Gastroesophageal sphincter (tissue), 4 donors: ENCODE results near the gene NUMA1. TPM values are rescaled to one million over a fixed set of nuclear protein-coding genes. Genes with fewer than 3 reads are reported as not detected.

Source experiments
- ATAC-seq: fragments of 150-250 bp; one replicate; pipeline ENCODE4 v1.9.1; 2016; ENCODE audit warnings: mild to moderate bottlenecking, moderate library complexity
- H3K27ac ChIP-seq, 4 donors: fragments of 200-600 bp; sonication (generic) in 3 of 4; 1 replicate in 3 of 4; 2 replicates in 1 of 4; pipeline ENCODE4 v1.5.1; 2016 to 2019
- H3K27me3 ChIP-seq: fragments of 200-600 bp; sonication (generic); one replicate; pipeline ENCODE4 v1.5.1; 2019
- H3K36me3 ChIP-seq, 2 donors: fragments of 200-600 bp; sonication (generic); one replicate each; pipeline ENCODE4 v1.5.1; 2019; ENCODE audit warnings: control low read depth in 1 of 2
- H3K4me1 ChIP-seq, 3 donors: fragments of 200-600 bp; sonication (generic); 1 replicate in 2 of 3; 2 replicates in 1 of 3; pipeline ENCODE4 v1.5.1; 2016 to 2019; ENCODE audit warnings: control low read depth in 2 of 3
- H3K4me3 ChIP-seq, 2 donors: fragments of 200-600 bp; sonication (generic); one replicate each; pipeline ENCODE4 v1.5.1; 2019; ENCODE audit warnings: mild to moderate bottlenecking in 1 of 2, moderate library complexity in 1 of 2
- H3K9me3 ChIP-seq, 3 donors: fragments of 200-600 bp; sonication (generic); one replicate each; pipeline ENCODE4 v1.5.1; 2017 to 2019; ENCODE audit warnings: control low read depth in 2 of 3
- EP300 ChIP-seq: sonication (generic); formaldehyde crosslinking; IDR thresholded peaks from one replicate; pipeline ENCODE4 v1.6.1; 2017; ENCODE audit warnings: antibody characterized with exemption, mild to moderate bottlenecking
- POLR2A ChIP-seq, 2 donors: fragments of 450-650 bp; IDR thresholded peaks; one replicate each; pipeline ENCODE4 v1.6.1; 2017; ENCODE audit warnings: antibody characterized with exemption in 2 of 2, mild to moderate bottlenecking in 2 of 2, moderate library complexity in 1 of 2
- POLR2AphosphoS5 ChIP-seq: sonication (generic); formaldehyde crosslinking; IDR thresholded peaks from one replicate; pipeline ENCODE4 v1.6.1; 2017; ENCODE audit warnings: antibody characterized with exemption
- WGBS, 2 donors: methylation state at CpG; one replicate each; pipeline ENCODE4 v1.1.5; 2018; ENCODE audit warnings: low coverage in 1 of 2; 5-methylcytosine and 5-hydroxymethylcytosine counted together
- total RNA-seq, 4 donors: library from RNA; depleted of rRNA; stranded (reverse); fragments of >200 nt; gene quantifications; one replicate each; pipeline ENCODE4 v1.1.0, GENCODE V29; 2016
- TF ChIP-seq, protein P1 (sequence below), 4 experiments: fragments of 200-600 bp in 2 of 4; fragments of 450-650 bp in 2 of 4; sonication (generic) in 1 of 4; IDR thresholded peaks; one replicate each; pipeline ENCODE4 v1.5.1; 2017 to 2019; ENCODE audit warnings: antibody characterized with exemption in 4 of 4, mild to moderate bottlenecking in 2 of 4, moderate library complexity in 2 of 4

The NUMA1 gene
- total RNA-seq, 4 donors from 2014 or later = 235 to 370 (median 290) TPM

DNA sequence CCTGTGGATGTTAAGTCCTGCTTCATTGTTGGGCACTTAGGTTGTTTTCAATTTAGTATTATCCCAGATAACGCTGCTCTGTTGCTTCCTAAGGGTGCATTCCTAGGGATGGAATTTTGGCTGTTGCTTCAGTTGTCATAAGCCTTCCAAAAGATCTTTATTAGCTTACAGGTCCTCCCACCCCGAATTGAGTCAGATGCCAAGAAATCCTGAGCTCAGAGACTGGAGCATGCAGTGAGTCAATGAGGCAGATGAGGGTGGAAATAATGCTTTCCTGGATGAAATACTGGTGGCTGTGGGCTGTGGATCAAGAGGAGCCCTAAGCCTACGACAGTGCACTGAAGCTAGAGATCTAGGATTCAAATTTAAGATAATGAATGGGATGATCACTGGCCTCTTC is 92.3 kb downstream of the NUMA1 start:
- Histone ChIP-seq H3K27me3 (no peaks in the 10 kb centered on the region), H3K9me3 (no peaks in the 10 kb centered on the region), H3K36me3 (peaks cover 3 to 39% of the 10 kb centered on the region in 2 donors), H3K27ac (peak overlapping the region; percentile 53 to 75 (median 67)), H3K4me3 (no peak overlapping the region), H3K4me1 (peaks cover 15 to 26% (median 17%) of the 10 kb centered on the region in 3 donors)
- TF ChIP-seq POLR2A (IDR thresholded peaks at IDR 0.05) (no peak), EP300 (no peak), POLR2AphosphoS5 (peak; percentile 66)
- TF ChIP-seq, protein P1, sequence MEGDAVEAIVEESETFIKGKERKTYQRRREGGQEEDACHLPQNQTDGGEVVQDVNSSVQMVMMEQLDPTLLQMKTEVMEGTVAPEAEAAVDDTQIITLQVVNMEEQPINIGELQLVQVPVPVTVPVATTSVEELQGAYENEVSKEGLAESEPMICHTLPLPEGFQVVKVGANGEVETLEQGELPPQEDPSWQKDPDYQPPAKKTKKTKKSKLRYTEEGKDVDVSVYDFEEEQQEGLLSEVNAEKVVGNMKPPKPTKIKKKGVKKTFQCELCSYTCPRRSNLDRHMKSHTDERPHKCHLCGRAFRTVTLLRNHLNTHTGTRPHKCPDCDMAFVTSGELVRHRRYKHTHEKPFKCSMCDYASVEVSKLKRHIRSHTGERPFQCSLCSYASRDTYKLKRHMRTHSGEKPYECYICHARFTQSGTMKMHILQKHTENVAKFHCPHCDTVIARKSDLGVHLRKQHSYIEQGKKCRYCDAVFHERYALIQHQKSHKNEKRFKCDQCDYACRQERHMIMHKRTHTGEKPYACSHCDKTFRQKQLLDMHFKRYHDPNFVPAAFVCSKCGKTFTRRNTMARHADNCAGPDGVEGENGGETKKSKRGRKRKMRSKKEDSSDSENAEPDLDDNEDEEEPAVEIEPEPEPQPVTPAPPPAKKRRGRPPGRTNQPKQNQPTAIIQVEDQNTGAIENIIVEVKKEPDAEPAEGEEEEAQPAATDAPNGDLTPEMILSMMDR (IDR thresholded peaks at IDR 0.05) = no peak
- 14 to 27% methylated on average over 3 of the region's 3 CpGs for WGBS, 2 donors
- ATAC-seq = peak; percentile 80

DNA sequence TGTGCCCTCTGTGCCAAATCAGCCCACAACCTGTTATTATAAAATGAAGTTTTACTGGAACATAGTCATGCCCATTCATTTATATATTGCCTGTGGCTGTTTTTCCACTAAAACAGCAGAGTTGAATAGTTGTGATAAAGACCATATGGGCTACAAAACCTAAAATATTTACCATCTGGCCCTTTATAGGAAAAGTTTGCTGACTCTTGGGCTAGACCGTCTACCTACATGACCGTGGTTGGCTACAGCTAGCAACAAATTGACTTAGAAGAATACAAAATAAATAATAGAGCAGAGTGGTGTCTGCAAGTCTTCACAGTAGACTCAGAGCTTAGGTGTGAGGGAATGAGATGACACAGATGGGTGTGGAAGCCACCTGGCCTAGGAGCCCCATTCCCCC is 92.8 kb downstream of the NUMA1 start:
- peaks cover 15 to 26% (median 17%) of the 10 kb centered on the region in 3 donors for H3K4me1 ChIP-seq
- H3K27ac ChIP-seq = peak overlapping the region; percentile 53 to 75 (median 67)

DNA sequence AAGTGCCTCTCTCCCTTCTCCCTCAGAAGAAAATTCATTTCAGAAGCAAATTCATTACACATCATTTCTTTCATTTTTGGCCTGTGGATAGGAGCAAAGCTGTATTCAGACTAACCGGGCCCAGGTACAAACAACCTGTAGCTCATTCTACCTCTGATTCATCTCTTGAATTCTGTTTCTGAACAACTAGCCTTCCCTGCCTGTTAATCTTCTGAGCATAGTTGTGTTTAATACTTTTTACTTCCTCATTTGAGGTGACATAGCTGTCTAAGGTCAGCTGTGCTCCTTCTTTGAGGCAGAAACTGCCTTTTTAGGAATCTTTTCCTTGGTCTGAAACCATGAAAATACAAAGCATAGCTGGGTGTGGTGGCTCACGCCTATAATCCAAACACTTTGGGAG is 94.2 kb downstream of the NUMA1 start:
- ATAC-seq = no peak
- H3K27ac ChIP-seq = peak overlapping the region in 1 of 4 donors; percentile 6
- TF ChIP-seq POLR2AphosphoS5 (no peak), EP300 (no peak), POLR2A (IDR thresholded peaks at IDR 0.05) (no peak)
- TF ChIP-seq, protein P1 (IDR thresholded peaks at IDR 0.05) = no peak
- H3K4me3 ChIP-seq = no peak overlapping the region
- H3K4me1 ChIP-seq = peaks cover 15 to 26% (median 17%) of the 10 kb centered on the region in 3 donors
- H3K36me3 ChIP-seq = peaks cover 3 to 30% of the 10 kb centered on the region in 2 donors
- WGBS, 2 donors = 65% methylated on average over 2 of the region's 2 CpGs; no CpG with 5 or more reads in 1 of the 2 donors
- H3K9me3 ChIP-seq = no peaks in the 10 kb centered on the region
- H3K27me3 ChIP-seq = no peaks in the 10 kb centered on the region

More for the DNA sequence above, 92.8 kb downstream of the NUMA1 start:
- H3K27me3 ChIP-seq = no peaks in the 10 kb centered on the region
- H3K4me3 ChIP-seq = no peak overlapping the region
- TF ChIP-seq, protein P1 (IDR thresholded peaks at IDR 0.05) = no peak
- TF ChIP-seq POLR2A (IDR thresholded peaks at IDR 0.05) = no peak
- TF ChIP-seq EP300 = no peak
- TF ChIP-seq POLR2AphosphoS5 = no peak
- 17 to 28% methylated on average over 2 of the region's 2 CpGs for WGBS, 2 donors
- no peaks in the 10 kb centered on the region for H3K9me3 ChIP-seq
- peak; percentile 11 for ATAC-seq
- peaks cover 3 to 40% of the 10 kb centered on the region in 2 donors for H3K36me3 ChIP-seq

DNA sequence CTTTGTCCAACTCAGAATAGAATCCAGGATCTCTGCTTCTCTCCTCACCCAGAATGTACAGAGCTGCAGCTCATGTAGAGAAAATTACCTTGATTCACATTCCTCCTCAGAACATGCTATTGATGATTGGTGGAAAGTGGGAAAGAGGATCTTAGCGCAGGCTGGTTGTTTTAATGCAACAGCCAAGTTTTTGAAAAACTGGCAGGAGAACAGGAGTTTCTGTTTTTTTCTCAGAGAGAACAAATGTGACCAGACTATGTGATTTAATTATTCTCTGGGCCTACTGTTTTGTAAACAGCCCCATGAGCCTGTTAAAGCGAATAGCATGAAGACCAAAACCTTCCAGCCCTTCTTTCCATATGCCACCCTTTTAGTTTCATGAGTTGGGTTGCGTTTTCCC is 100.7 kb downstream of the NUMA1 start:
- peaks cover 0 to 23% of the 10 kb centered on the region in 2 donors for H3K36me3 ChIP-seq
- 69 to 71% methylated on average over 3 of the region's 3 CpGs for WGBS, 2 donors
- peak overlapping the region in 2 of 4 donors; percentile 5 to 51 for H3K27ac ChIP-seq
- no peaks in the 10 kb centered on the region for H3K9me3 ChIP-seq
- no peaks in the 10 kb centered on the region for H3K27me3 ChIP-seq
- TF ChIP-seq, protein P1 (IDR thresholded peaks at IDR 0.05) = no peak
- TF ChIP-seq POLR2AphosphoS5 (no peak), POLR2A (IDR thresholded peaks at IDR 0.05) (no peak), EP300 (no peak)
- no peak for ATAC-seq
- H3K4me3 ChIP-seq = no peak overlapping the region
- peaks cover 0 to 24% (median 3%) of the 10 kb centered on the region in 3 donors for H3K4me1 ChIP-seq

DNA sequence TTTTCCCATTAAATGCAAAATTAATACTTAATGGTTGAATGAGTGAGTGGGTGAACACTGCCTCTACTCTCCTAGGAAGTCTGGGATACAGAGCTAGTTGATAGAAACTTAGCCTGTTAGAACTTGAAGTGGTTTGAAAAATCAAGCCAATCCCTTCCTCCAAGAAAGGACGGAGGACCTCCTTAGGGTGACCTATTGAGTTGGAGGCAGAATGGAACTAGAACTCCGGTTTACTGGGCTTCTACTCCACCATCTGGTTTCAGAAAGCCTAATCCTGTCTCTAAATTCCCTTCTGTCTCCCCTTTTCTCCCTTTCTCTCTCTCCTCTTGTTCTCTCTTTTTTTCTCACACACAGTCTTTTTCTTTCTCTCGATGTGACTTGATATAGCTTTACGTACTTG is 101.2 kb downstream of the NUMA1 start:
- 86 to 95% methylated on average over 3 to 4 of the region's 4 CpGs for whole genome bisulfite sequencing, 2 donors
- TF ChIP-seq POLR2AphosphoS5 (no peak), POLR2A (IDR thresholded peaks at IDR 0.05) (no peak), EP300 (no peak)
- TF ChIP-seq, protein P1 (IDR thresholded peaks at IDR 0.05) = no peak
- H3K4me3 ChIP-seq = no peak overlapping the region
- no peaks in the 10 kb centered on the region for H3K9me3 ChIP-seq
- H3K27ac ChIP-seq = peak overlapping the region in 1 of 4 donors; percentile 51
- peaks cover 0 to 24% (median 3%) of the 10 kb centered on the region in 3 donors for H3K4me1 ChIP-seq
- ATAC-seq = no peak
- peaks cover 0 to 19% of the 10 kb centered on the region in 2 donors for H3K36me3 ChIP-seq
- no peaks in the 10 kb centered on the region for H3K27me3 ChIP-seq
